AML-193 (cell line): ENCODE results near the gene BAG5.

ENCODE experiments used
- DNase-seq, 2 experiments: peaks; one replicate each; lab custom pipeline; 2025; lab: John Stamatoyannopoulos, UW

The BAG5 gene

GRCh38 chr14:103563844-103564505 is 1.5 kb upstream of the BAG5 start:
- DNase-seq: no peak

- DNase-seq: no peak
Observed at GRCh38 chr14:103563226-103563620, 766 bp upstream of the BAG5 start.

- DNase-seq: no peak
Observed at GRCh38 chr14:103562179-103562428, 353 bp downstream of the BAG5 start.

- peak; percentile 19 to 22 for DNase-seq
Observed at GRCh38 chr14:103561381-103562178, 877 bp downstream of the BAG5 start.

- no peak for DNase-seq
Observed at GRCh38 chr14:103560691-103561090, 1.8 kb downstream of the BAG5 start.

- no peak for DNase-seq
Observed at GRCh38 chr14:103559766-103560165, 2.7 kb downstream of the BAG5 start.

GRCh38 chr14:103558071-103558882 is 4.2 kb downstream of the BAG5 start:
- no peak for DNase-seq

- DNase-seq: no peak
Observed at GRCh38 chr14:103556946-103557758, 5.3 kb downstream of the BAG5 start.

- no peak for DNase-seq
Observed at GRCh38 chr14:103555559-103556337, 6.7 kb downstream of the BAG5 start.

- DNase-seq: no peak
Observed at GRCh38 chr14:103552846-103553210, 9.6 kb downstream of the BAG5 start.

GRCh38 chr14:103552011-103552845 is 10.2 kb downstream of the BAG5 start:
- no peak for DNase-seq

- no peak for DNase-seq
Observed at GRCh38 chr14:103551338-103551762, 11.1 kb downstream of the BAG5 start.

- DNase-seq: no peak
Observed at GRCh38 chr14:103550451-103551337, 11.8 kb downstream of the BAG5 start.

GRCh38 chr14:103549361-103550311 is 12.8 kb downstream of the BAG5 start:
- no peak for DNase-seq

- no peak for DNase-seq
Observed at GRCh38 chr14:103548463-103549351, 13.8 kb downstream of the BAG5 start.

GRCh38 chr14:103547941-103548462 is 14.5 kb downstream of the BAG5 start:
- DNase-seq: no peak

GRCh38 chr14:103547455-103547940 is 15.0 kb downstream of the BAG5 start:
- no peak for DNase-seq
